ENCODE measurements around the gene EPB42. TPM values are rescaled to one million over a fixed set of nuclear protein-coding genes. Genes with fewer than 3 reads are reported as not detected.

The EPB42 gene
- total RNA-seq, 1 experiment from 2014 or later = not detected

DNA sequence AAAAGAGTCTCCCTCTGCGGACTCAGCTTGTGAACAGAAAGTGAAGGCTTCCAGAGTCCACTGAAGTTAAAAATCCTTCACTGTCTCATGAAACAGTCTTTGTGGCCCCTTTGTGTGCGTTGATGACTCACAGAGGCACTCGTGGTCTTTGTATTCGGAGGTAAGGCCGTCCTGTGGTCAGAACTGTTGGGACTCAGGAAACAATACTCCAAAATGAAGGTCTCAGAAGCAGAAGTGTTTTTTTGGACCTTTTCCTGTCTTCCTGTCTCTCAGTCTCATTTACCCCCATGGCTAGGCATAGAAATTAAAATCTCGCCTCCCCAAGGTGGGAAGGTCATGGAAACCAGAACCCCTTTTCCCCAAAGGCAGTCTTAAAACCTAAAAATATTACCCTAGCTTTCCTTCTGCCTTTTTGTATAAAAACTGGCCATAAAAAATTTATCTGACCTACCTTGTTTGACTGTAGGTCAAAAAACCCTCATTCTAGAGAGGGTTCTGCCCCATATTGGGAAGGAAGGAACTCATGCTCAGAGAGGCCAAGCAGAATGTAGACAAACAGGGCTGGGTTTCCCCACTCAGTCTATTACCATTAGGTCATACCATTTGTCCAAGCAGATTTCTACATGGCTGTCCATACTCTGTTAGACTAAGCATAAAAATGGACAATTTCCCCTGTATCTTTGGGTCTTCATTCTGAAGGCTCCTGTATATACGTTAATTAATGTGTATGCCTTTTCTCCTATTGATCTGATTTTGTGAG lies 19.1 kb upstream of the EPB42 start:
- no peak for DNase-seq (ENCODE audit: low spot score)
- CTCF ChIA-PET = no interaction called here

DNA sequence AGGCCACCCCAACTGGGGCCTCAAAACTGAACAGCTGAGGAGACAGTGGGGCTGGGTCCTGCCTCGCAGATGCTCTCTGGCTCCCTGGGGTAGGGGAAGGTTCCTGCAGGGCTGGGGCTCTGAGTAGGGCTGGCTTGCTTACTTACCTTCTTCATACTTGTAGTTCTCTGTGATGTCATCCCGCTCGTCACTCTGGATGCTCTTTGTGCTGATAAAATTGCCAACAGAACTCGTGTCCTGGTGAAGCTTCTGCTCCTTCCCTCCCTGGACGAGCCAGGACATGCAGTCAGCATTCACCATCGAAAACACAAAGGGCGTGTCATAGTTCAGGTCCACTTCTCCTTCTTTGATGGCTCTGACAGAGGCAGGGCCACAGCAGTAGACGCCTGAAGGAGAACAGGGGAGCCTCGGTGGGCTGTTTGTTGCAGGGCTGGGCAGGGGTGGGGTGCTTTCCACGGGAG lies 17.9 kb upstream of the EPB42 start:
- ChIA-PET POLR2A (ENCODE audit: low non-redundant PET) (no interaction called here), CTCF (no interaction called here)
- Histone ChIP-seq H3K9me3 (ENCODE audit: low read depth, low read length, poor library complexity, severe bottlenecking) (no peaks in the 10 kb centered on the region), H3K4me3 (ENCODE audit: low read depth, low read length, poor library complexity, severe bottlenecking) (no peak overlapping the region), H3K36me3 (ENCODE audit: insufficient read depth, low read length, poor library complexity, severe bottlenecking) (no peaks in the 10 kb centered on the region), H3K27me3 (replicated peaks; ENCODE audit: insufficient read depth, low read depth, low read length, poor library complexity) (no peaks in the 10 kb centered on the region), H3K27ac (ENCODE audit: low read depth, low read length, poor library complexity, severe bottlenecking) (no peak overlapping the region), H3K4me1 (ENCODE audit: insufficient read depth, low read length, poor library complexity, severe bottlenecking) (no peaks in the 10 kb centered on the region)
- no peak for DNase-seq (ENCODE audit: low spot score)
- no TSS peak for BruUV-seq (replicated peaks)
- TF ChIP-seq EZH2 (IDR thresholded peaks at IDR 0.05; ENCODE audit: borderline replicate concordance, low read depth, low read length, poor library complexity, severe bottlenecking) = no peak
- TF ChIP-seq, protein P1, sequence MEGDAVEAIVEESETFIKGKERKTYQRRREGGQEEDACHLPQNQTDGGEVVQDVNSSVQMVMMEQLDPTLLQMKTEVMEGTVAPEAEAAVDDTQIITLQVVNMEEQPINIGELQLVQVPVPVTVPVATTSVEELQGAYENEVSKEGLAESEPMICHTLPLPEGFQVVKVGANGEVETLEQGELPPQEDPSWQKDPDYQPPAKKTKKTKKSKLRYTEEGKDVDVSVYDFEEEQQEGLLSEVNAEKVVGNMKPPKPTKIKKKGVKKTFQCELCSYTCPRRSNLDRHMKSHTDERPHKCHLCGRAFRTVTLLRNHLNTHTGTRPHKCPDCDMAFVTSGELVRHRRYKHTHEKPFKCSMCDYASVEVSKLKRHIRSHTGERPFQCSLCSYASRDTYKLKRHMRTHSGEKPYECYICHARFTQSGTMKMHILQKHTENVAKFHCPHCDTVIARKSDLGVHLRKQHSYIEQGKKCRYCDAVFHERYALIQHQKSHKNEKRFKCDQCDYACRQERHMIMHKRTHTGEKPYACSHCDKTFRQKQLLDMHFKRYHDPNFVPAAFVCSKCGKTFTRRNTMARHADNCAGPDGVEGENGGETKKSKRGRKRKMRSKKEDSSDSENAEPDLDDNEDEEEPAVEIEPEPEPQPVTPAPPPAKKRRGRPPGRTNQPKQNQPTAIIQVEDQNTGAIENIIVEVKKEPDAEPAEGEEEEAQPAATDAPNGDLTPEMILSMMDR (conservative IDR thresholded peaks at IDR 0.05; ENCODE audit: low read depth, low read length) = no peak
- intact Hi-C loops (cut with micrococcal nuclease; ENCODE audit: unreplicated experiment) = no loop called here

More for the DNA sequence above, 19.1 kb upstream of the EPB42 start:
- intact Hi-C loops (cut with micrococcal nuclease; ENCODE audit: unreplicated experiment) = no loop called here
- no TSS peak for BruUV-seq (replicated peaks)
- Histone ChIP-seq H3K9me3 (ENCODE audit: low read depth, low read length, poor library complexity, severe bottlenecking) (no peaks in the 10 kb centered on the region), H3K4me3 (ENCODE audit: low read depth, low read length, poor library complexity, severe bottlenecking) (no peak overlapping the region), H3K4me1 (ENCODE audit: insufficient read depth, low read length, poor library complexity, severe bottlenecking) (no peaks in the 10 kb centered on the region), H3K27me3 (replicated peaks; ENCODE audit: insufficient read depth, low read depth, low read length, poor library complexity) (no peaks in the 10 kb centered on the region), H3K36me3 (ENCODE audit: insufficient read depth, low read length, poor library complexity, severe bottlenecking) (no peaks in the 10 kb centered on the region), H3K27ac (ENCODE audit: low read depth, low read length, poor library complexity, severe bottlenecking) (no peak overlapping the region)
- TF ChIP-seq EZH2 (IDR thresholded peaks at IDR 0.05; ENCODE audit: borderline replicate concordance, low read depth, low read length, poor library complexity, severe bottlenecking) = no peak
- TF ChIP-seq, protein P1 (conservative IDR thresholded peaks at IDR 0.05; ENCODE audit: low read depth, low read length) = no peak
- POLR2A ChIA-PET (ENCODE audit: low non-redundant PET) = no interaction called here

DNA sequence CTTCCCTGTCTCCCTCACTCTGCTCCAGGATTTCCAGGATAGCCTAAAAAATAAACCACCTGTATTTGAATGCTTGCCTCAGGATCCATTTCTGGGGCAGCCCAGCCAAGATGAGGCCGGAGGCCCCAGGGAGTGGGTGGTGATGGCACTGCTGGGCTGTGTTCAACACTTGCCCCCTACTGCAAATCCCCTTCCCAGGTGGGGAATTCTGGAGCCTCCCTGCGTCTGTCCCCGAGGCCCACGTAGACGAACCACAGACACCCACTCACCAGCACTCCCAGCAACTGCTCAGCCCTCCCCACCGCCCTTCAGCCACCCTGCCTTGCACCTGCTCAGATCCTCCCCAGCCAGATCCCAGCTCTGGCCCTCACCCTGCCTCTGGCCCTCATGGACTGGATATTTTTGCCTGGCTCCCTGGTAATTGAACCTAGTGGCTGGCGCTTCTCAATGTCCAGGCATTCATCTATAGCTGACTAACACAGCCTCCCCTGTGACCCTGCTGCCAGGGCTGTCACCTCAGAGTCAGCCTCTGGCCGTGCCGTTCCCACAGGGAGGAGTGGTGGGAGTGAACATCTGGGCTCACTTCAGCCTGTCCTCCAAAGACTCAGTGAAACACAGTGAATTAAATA lies 17.1 kb upstream of the EPB42 start:
- TF ChIP-seq EZH2 (IDR thresholded peaks at IDR 0.05; ENCODE audit: borderline replicate concordance, low read depth, low read length, poor library complexity, severe bottlenecking) = no peak
- TF ChIP-seq, protein P1 (conservative IDR thresholded peaks at IDR 0.05; ENCODE audit: low read depth, low read length) = no peak
- POLR2A ChIA-PET (ENCODE audit: low non-redundant PET) = no interaction called here

More for the DNA sequence above, 17.1 kb upstream of the EPB42 start:
- Histone ChIP-seq H3K4me1 (ENCODE audit: insufficient read depth, low read length, poor library complexity, severe bottlenecking) (no peaks in the 10 kb centered on the region), H3K27me3 (replicated peaks; ENCODE audit: insufficient read depth, low read depth, low read length, poor library complexity) (no peaks in the 10 kb centered on the region), H3K36me3 (ENCODE audit: insufficient read depth, low read length, poor library complexity, severe bottlenecking) (no peaks in the 10 kb centered on the region), H3K9me3 (ENCODE audit: low read depth, low read length, poor library complexity, severe bottlenecking) (no peaks in the 10 kb centered on the region), H3K27ac (ENCODE audit: low read depth, low read length, poor library complexity, severe bottlenecking) (no peak overlapping the region), H3K4me3 (ENCODE audit: low read depth, low read length, poor library complexity, severe bottlenecking) (no peak overlapping the region)
- DNase-seq (ENCODE audit: low spot score) = no peak
- CTCF ChIA-PET = no interaction called here
- intact Hi-C loops (cut with micrococcal nuclease; ENCODE audit: unreplicated experiment) = no loop called here
- BruUV-seq (replicated peaks) = no TSS peak
